ENCODE results near the gene ANKRD33B. TPM values are rescaled to one million over a fixed set of nuclear protein-coding genes. Genes with fewer than 3 reads are reported as not detected.

Gene ANKRD33B
- total and polyA plus RNA-seq, 11 donors: 0.98 to 33.8 (median 4.9) TPM

GRCh38 chr5:10690460-10691440 lies 126.9 kb downstream of the ANKRD33B start:
- intact Hi-C loops (cut with DNase I): loop anchor here in 6 of 10 donors (10.0 kb wide), 6 partner anchors 164 to 1334 kb away; no protein-coding TSS in a partner anchor
- ATAC-seq: no peak

GRCh38 chr5:10691826-10692785 lies 128.2 kb downstream of the ANKRD33B start:
- H3K36me3 ChIP-seq: peaks cover 0 to 2% (median 0%) of the 10 kb centered on the region in 9 donors
- H3K4me1 ChIP-seq: peaks cover 0 to 17% (median 8%) of the 10 kb centered on the region in 12 donors
- intact Hi-C loops (cut with DNase I): loop anchor here in 7 of 10 donors (2.0 to 10.0 kb wide), 7 partner anchors 163 to 1333 kb away; no protein-coding TSS in a partner anchor
- no peaks in the 10 kb centered on the region for H3K9me3 ChIP-seq
- no peaks in the 10 kb centered on the region for H3K27me3 ChIP-seq
- WGBS, 4 donors: 90 to 92% (median 91%) methylated on average over 16 of the region's 16 CpGs
- H3K27ac ChIP-seq: no peak overlapping the region
- no peak overlapping the region for H3K4me3 ChIP-seq
- ATAC-seq (no peak), DNase-seq (no peak)
- TF ChIP-seq POLR2A (IDR thresholded peaks at IDR 0.05): no peak
- TF ChIP-seq CTCF (IDR thresholded peaks at IDR 0.05): no peak

More at GRCh38 chr5:10690460-10691440, 126.9 kb downstream of the ANKRD33B start:
- H3K9me3 ChIP-seq: no peaks in the 10 kb centered on the region
- H3K36me3 ChIP-seq: peaks cover 0 to under 1% (median 0%) of the 10 kb centered on the region in 9 donors
- no peak overlapping the region for H3K27ac ChIP-seq
- peaks cover 0 to 17% (median 8%) of the 10 kb centered on the region in 12 donors for H3K4me1 ChIP-seq
- no peaks in the 10 kb centered on the region for H3K27me3 ChIP-seq
- no peak overlapping the region for H3K4me3 ChIP-seq
- DNase-seq: no peak
- 91 to 94% (median 93%) methylated on average over 14 of the region's 14 CpGs for WGBS, 4 donors
- no peak for TF ChIP-seq CTCF (IDR thresholded peaks at IDR 0.05)
- no peak for TF ChIP-seq POLR2A (IDR thresholded peaks at IDR 0.05)

- WGBS, 4 donors: 7 to 15% (median 12%) methylated on average over 14 of the region's 14 CpGs
- peak; percentile 75 to 84 (median 77) for DNase-seq
- H3K36me3 ChIP-seq: peaks cover 0 to 3% (median 0%) of the 10 kb centered on the region in 9 donors
- intact Hi-C loops (cut with DNase I): loop anchor here in 8 of 10 donors (2.0 to 10.0 kb wide), 12 partner anchors 107 to 1330 kb away; no protein-coding TSS in a partner anchor
- H3K4me3 ChIP-seq: no peak overlapping the region
- TF ChIP-seq CTCF (IDR thresholded peaks at IDR 0.05) (peak; percentile 62 to 88 (median 76)), POLR2A (IDR thresholded peaks at IDR 0.05) (no peak)
- no peaks in the 10 kb centered on the region for H3K9me3 ChIP-seq
- H3K27ac ChIP-seq: no peak overlapping the region
- H3K4me1 ChIP-seq: peaks cover 0 to 13% (median 9%) of the 10 kb centered on the region in 12 donors
- H3K27me3 ChIP-seq: no peaks in the 10 kb centered on the region
- ATAC-seq: peak; percentile 81 to 92 (median 89)
These were observed 131.3 kb downstream of the ANKRD33B start for GRCh38 chr5:10695055-10695649.

Data from heart left ventricle (tissue), 16 donors.